PC-3 (cell line): ENCODE measurements around the gene MIAT.

Experiments used
- CTCF ChIP-seq: fragments of 300-600 bp; sonication (generic); conservative IDR thresholded peaks from 2 replicates; pipeline ENCODE4 v1.5.1; 2017; ENCODE audit warnings: antibody characterized with exemption, low read depth, mild to moderate bottlenecking, low read length
- EZH2 ChIP-seq: fragments of 300-600 bp; sonication (generic); IDR thresholded peaks from one replicate; pipeline ENCODE4 v1.6.1; 2017; ENCODE audit warnings: antibody characterized with exemption, mild to moderate bottlenecking, low read length; ENCODE audit not compliant: unreplicated experiment
- EZH2phosphoT487 ChIP-seq: fragments of 300-600 bp; sonication (generic); IDR thresholded peaks from 2 replicates; pipeline ENCODE4 v1.6.1; 2018; ENCODE audit warnings: mild to moderate bottlenecking, antibody characterized with exemption, low read length, borderline replicate concordance

GRCh38 chr22:26669060-26669481, 11.7 kb downstream of the MIAT start:
- TF ChIP-seq EZH2phosphoT487, result no peak
- peak; percentile 54 for TF ChIP-seq CTCF
- TF ChIP-seq EZH2, result no peak
